Parathyroid adenoma (tissue), 2 donors: ENCODE measurements around the gene TSEN2.

ENCODE experiments used
- H2AFZ ChIP-seq: fragments of 300-600 bp; sonication (generic); one replicate; pipeline ENCODE4 v1.7.0; 2017; ENCODE audit warnings: antibody characterized with exemption, mild to moderate bottlenecking
- H3K27ac ChIP-seq: fragments of 300-600 bp; sonication (generic); one replicate; pipeline ENCODE4 v1.7.0; 2017
- H3K27me3 ChIP-seq: fragments of 300-600 bp; sonication (generic); one replicate; pipeline ENCODE4 v1.7.0; 2017; ENCODE audit warnings: low read length; ENCODE audit not compliant: control insufficient read depth, insufficient read depth
- H3K36me3 ChIP-seq: fragments of 300-600 bp; sonication (generic); one replicate; pipeline ENCODE4 v1.7.0; 2017; ENCODE audit warnings: low read length; ENCODE audit not compliant: control insufficient read depth, insufficient read depth
- H3K4me1 ChIP-seq: fragments of 300-600 bp; sonication (generic); one replicate; pipeline ENCODE4 v1.7.0; 2017; ENCODE audit warnings: control low read depth
- H3K4me2 ChIP-seq: fragments of 300-600 bp; sonication (generic); one replicate; pipeline ENCODE4 v1.7.0; 2017; ENCODE audit warnings: low read length
- H3K4me3 ChIP-seq: fragments of 300-600 bp; sonication (generic); one replicate; pipeline ENCODE4 v1.7.0; 2017; ENCODE audit warnings: low read depth, low read length
- H3K79me2 ChIP-seq: fragments of 300-600 bp; sonication (generic); one replicate; pipeline ENCODE4 v1.7.0; 2017; ENCODE audit warnings: control low read depth
- H3K9ac ChIP-seq: fragments of 300-600 bp; sonication (generic); one replicate; pipeline ENCODE4 v1.7.0; 2017; ENCODE audit warnings: mild to moderate bottlenecking
- H3K9me3 ChIP-seq: fragments of 300-600 bp; sonication (generic); one replicate; pipeline ENCODE4 v1.7.0; 2017; ENCODE audit warnings: low read length; ENCODE audit not compliant: control insufficient read depth
- TF ChIP-seq, protein P1 (sequence below): fragments of 300-600 bp; sonication (generic); IDR thresholded peaks from one replicate; pipeline ENCODE4 v1.7.0; 2017; ENCODE audit warnings: antibody characterized with exemption, mild to moderate bottlenecking
- donor health status: primary hyperparathyroidism.

The TSEN2 gene

DNA sequence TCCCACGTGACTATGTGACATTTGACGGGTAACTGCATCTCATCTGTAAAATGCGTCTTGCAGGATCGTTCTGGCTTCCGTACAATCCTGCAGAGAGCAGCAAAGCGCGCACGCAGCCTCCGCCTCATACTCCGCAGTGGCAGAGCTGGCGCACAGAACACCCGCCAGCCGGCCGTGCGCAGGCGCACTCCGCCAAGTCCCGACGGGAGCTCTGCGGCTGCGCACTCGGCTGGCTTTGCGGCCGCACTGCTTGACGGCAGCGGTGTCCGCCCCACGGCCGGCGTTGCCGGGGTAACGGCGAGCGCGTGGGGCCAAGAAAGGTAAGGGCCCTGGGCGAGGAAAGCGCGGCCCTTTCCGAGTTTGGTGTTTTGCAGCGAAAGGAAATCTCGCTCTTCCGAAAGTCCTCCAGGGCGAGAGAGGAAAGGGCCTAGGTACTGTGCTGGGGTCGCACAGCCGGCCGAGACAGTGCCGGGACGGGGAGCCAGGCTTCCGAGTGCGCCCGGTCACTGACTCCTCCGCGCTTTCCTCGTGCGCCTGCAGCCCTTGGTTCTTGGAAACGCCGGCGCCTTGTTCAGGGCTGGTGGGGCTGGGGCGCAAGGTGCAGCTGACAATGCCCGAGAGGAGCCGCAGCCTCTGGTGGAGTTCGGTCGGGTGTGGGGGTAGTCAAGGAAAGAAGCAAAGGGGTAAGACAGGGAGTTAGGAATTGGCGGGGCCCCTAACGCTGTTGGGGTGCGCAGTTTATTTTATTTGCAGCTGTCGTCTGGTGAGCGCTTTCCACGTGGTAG is at the start of gene TSEN2:
TSEN2 (plus strand) TSS at position 283 of the 785 bp plus-strand sequence. CDS start 5,321 bp downstream, outside the sequence.
- TF ChIP-seq, protein P1, sequence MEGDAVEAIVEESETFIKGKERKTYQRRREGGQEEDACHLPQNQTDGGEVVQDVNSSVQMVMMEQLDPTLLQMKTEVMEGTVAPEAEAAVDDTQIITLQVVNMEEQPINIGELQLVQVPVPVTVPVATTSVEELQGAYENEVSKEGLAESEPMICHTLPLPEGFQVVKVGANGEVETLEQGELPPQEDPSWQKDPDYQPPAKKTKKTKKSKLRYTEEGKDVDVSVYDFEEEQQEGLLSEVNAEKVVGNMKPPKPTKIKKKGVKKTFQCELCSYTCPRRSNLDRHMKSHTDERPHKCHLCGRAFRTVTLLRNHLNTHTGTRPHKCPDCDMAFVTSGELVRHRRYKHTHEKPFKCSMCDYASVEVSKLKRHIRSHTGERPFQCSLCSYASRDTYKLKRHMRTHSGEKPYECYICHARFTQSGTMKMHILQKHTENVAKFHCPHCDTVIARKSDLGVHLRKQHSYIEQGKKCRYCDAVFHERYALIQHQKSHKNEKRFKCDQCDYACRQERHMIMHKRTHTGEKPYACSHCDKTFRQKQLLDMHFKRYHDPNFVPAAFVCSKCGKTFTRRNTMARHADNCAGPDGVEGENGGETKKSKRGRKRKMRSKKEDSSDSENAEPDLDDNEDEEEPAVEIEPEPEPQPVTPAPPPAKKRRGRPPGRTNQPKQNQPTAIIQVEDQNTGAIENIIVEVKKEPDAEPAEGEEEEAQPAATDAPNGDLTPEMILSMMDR, result no peak
- H3K36me3 ChIP-seq, result no peaks in the 10 kb centered on the region
- peak within 1 kb of the TSS; percentile 25 for H3K9ac ChIP-seq
- no peaks in the 10 kb centered on the region for H3K9me3 ChIP-seq
- H2AFZ ChIP-seq, result peak within 1 kb of the TSS; percentile 92
- H3K4me3 ChIP-seq, result peak within 1 kb of the TSS; percentile 85
- peaks cover 13% of the 10 kb centered on the region for H3K79me2 ChIP-seq
- peaks cover 14% of the 10 kb centered on the region for H3K4me1 ChIP-seq
- no peaks in the 10 kb centered on the region for H3K27me3 ChIP-seq
- peak within 1 kb of the TSS; percentile 95 for H3K4me2 ChIP-seq
- peak within 1 kb of the TSS; percentile 71 for H3K27ac ChIP-seq

DNA sequence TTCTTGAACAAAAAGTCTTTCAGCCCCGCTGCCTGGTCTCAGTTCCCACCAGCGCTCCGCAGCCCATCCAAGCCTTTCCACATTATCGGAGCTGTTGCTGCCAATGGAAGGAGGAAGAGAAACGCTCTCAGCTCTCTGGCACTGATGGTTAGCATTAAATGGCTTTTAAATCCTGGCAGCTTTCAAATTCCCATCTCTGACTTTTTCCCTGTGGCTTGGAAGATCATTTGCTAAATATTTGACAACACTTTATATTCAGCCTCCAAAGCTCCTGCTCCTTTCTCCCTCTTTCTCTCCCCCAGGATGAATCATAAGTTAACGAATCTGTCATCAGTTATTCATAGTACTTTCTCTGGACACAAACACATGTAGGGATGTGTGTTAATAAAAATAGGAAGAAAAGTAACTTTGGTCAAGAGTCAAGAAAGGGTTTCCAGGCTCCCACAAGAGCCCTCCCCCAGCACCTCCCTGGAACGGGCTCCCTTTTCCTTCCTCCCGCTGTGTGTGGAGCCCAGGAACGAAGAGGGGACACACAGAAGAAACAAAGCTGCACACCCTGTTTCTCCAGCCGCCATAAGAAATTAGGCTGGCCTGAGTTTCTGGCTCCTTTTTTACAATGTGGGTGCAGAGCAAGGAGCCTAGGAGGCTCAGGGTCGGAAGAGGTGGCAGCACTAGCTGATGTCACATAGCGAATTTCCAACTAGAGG is 47.6 kb upstream of the TSEN2 start:
- H3K27me3 ChIP-seq, result no peaks in the 10 kb centered on the region
- no peak overlapping the region for H3K27ac ChIP-seq
- no peak overlapping the region for H3K4me2 ChIP-seq
- H3K36me3 ChIP-seq, result no peaks in the 10 kb centered on the region
- H3K4me3 ChIP-seq, result no peak overlapping the region
- H3K9ac ChIP-seq, result no peak overlapping the region
- TF ChIP-seq, protein P1, result no peak
- no peaks in the 10 kb centered on the region for H3K9me3 ChIP-seq
- H3K79me2 ChIP-seq, result no peaks in the 10 kb centered on the region
- no peaks in the 10 kb centered on the region for H3K4me1 ChIP-seq
- H2AFZ ChIP-seq, result no peak overlapping the region

DNA sequence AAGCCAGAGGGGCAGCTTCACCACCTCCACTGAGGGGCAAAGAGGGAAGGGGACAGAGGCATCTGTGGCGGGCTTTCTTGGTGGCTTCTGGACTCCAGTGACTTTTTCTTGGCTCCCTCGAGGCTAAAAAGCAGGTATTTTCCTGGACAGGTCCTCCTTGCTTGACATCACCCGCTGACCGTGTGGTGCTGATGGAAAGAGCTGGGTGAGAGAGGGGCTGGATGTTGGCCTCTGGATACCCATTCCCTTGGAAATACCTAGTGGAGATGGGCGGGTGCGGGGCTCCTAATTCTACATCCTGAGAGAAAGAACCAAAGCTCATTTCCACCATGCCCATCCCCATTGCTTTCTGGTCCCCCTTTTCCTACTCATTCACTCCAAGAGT is 47.1 kb upstream of the TSEN2 start:
- no peak overlapping the region for H3K4me2 ChIP-seq
- TF ChIP-seq, protein P1, result no peak
- H2AFZ ChIP-seq, result no peak overlapping the region
- H3K4me1 ChIP-seq, result no peaks in the 10 kb centered on the region
- H3K79me2 ChIP-seq, result no peaks in the 10 kb centered on the region
- H3K9ac ChIP-seq, result no peak overlapping the region
- H3K9me3 ChIP-seq, result no peaks in the 10 kb centered on the region
- no peaks in the 10 kb centered on the region for H3K36me3 ChIP-seq
- H3K4me3 ChIP-seq, result no peak overlapping the region
- no peaks in the 10 kb centered on the region for H3K27me3 ChIP-seq
- H3K27ac ChIP-seq, result no peak overlapping the region

DNA sequence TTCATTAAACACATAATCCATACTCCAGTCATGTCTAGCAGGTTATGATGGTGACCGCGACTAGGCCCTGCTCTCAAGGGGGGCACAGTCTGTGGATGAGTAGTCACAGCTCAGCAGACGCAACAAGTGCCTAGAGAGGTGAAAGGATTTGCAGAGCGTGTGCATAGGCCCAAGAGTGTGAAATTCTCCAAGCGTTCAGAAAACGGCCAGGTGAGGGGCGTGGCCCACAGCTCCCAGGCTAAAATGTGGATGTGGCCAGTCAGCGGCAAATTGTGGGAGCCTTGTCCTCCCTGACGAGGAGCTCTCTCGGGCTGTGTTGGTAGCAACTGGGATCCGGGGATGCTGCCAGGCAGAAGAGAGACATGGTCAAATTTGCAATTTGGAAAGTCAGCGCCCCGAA is 46.4 kb upstream of the TSEN2 start:
- Histone ChIP-seq H3K9me3 (no peaks in the 10 kb centered on the region), H3K4me2 (no peak overlapping the region), H2AFZ (no peak overlapping the region), H3K27ac (no peak overlapping the region), H3K36me3 (no peaks in the 10 kb centered on the region), H3K27me3 (no peaks in the 10 kb centered on the region), H3K79me2 (no peaks in the 10 kb centered on the region), H3K4me1 (no peaks in the 10 kb centered on the region), H3K9ac (no peak overlapping the region), H3K4me3 (no peak overlapping the region)
- TF ChIP-seq, protein P1, result no peak
